Measurements from ENCODE around the gene CST4. TPM values are rescaled to one million over a fixed set of nuclear protein-coding genes. Genes with fewer than 3 reads are reported as not detected.
"Not testable (repeated sequence)": the region's sequence is repeated elsewhere in the genome, so short reads cannot be mapped to it uniquely, and the experiment has no call there.

The CST4 gene
- total and polyA plus RNA-seq, 10 donors = not detected

DNA sequence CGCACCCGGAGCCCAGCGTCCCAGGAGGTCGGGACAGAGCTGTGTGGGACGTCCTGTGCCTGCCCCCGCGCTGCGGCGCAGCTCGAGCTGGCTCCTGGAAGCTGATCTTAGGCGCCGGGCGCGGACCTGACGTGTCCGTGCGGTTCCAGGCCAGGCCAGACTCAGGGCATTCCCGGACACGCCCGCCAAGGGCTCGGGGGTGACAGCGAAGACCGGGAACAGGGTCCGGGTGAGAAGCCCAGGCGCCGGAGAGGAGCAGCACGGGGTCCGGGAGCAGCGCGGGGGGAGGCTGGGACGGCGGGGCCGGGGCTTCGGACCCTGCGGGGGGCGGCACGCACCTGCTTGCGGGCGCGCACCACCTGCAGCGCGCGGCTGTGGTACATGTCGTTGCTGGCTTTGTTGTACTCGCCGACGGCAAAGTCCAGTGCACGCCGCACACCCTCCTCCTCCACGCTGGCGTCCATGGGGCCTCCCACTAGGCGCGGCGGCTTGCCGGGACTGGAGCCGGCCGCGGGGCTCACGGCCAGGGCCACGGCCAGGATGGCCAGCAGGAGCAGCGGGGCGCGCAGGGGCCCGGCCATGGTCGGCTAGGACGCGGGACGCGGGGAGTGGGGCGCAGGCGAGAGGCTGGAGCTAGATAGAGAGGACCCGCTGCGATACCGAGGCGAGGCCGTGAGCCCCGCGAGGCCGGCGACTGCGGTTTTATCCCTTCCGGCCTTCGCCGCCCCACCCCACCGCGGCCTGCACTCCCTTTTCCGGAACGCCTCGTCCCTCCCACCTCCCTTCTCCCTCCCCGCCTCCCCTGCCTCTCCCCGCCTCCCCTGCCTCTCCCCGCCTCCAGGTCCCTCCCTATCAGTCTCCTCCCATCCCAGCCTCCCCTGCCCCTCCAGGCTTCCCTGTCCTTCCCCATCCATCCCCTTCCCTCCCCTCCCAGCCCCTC, 51.3 kb downstream of the CST4 start, which contains the start of gene CST3:
CST3 (minus strand) TSS at position 674 of the 940 bp plus-strand sequence; CDS start at position 581, 93 bp downstream.
- TF ChIP-seq, protein P1, sequence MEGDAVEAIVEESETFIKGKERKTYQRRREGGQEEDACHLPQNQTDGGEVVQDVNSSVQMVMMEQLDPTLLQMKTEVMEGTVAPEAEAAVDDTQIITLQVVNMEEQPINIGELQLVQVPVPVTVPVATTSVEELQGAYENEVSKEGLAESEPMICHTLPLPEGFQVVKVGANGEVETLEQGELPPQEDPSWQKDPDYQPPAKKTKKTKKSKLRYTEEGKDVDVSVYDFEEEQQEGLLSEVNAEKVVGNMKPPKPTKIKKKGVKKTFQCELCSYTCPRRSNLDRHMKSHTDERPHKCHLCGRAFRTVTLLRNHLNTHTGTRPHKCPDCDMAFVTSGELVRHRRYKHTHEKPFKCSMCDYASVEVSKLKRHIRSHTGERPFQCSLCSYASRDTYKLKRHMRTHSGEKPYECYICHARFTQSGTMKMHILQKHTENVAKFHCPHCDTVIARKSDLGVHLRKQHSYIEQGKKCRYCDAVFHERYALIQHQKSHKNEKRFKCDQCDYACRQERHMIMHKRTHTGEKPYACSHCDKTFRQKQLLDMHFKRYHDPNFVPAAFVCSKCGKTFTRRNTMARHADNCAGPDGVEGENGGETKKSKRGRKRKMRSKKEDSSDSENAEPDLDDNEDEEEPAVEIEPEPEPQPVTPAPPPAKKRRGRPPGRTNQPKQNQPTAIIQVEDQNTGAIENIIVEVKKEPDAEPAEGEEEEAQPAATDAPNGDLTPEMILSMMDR (IDR thresholded peaks at IDR 0.05 in 8 of 11, conservative IDR thresholded peaks at IDR 0.05 in 3 of 11) = no peak
- TF ChIP-seq POLR2A (IDR thresholded peaks at IDR 0.05) (peak in 1 of 3 donors; percentile 64), POLR2AphosphoS5 (IDR thresholded peaks at IDR 0.05) (peak; percentile 71 to 90 (median 86))
- 1 to 5% (median 1%) methylated on average over 55 to 92 of the region's 92 CpGs for WGBS, 5 donors
- Histone ChIP-seq H3K36me3 (peaks cover 0 to 30% (median 12%) of the 10 kb centered on the region in 6 donors), H3K4me3 (peak within 1 kb of the TSS; percentile 59 to 87 (median 73)), H3K4me1 (peaks cover 9 to 100% (median 34%) of the 10 kb centered on the region in 6 donors), H3K27ac (peak within 1 kb of the TSS; percentile 74 to 96 (median 88)), H3K9me3 (no peaks in the 10 kb centered on the region), H3K27me3 (replicated peaks in 1 of 7) (peaks cover 0 to 25% (median 7%) of the 10 kb centered on the region in 7 donors)
- intact Hi-C loops (cut with DNase I; ENCODE audit: low total_unique reads) = no loop called here
- DNase-seq = peak; percentile 90

- H3K4me3 ChIP-seq = peak overlapping the region; percentile 59 to 87 (median 73)
- no peak for TF ChIP-seq POLR2AphosphoS5 (IDR thresholded peaks at IDR 0.05)
- no peak for TF ChIP-seq POLR2A (IDR thresholded peaks at IDR 0.05)
- TF ChIP-seq, protein P1 (IDR thresholded peaks at IDR 0.05 in 8 of 11, conservative IDR thresholded peaks at IDR 0.05 in 3 of 11) = no peak
- H3K27ac ChIP-seq = peak overlapping the region; percentile 74 to 96 (median 88)
- H3K4me1 ChIP-seq = peaks cover 9 to 100% (median 31%) of the 10 kb centered on the region in 6 donors
- peaks cover 0 to 25% (median 7%) of the 10 kb centered on the region in 7 donors for H3K27me3 ChIP-seq (replicated peaks in 1 of 7)
- no peak for DNase-seq
- intact Hi-C loops (cut with DNase I; ENCODE audit: low total_unique reads) = no loop called here
- WGBS, 5 donors = 26 to 41% (median 37%) methylated on average over 4 of the region's 4 CpGs
- H3K36me3 ChIP-seq = peaks cover 0 to 36% (median 12%) of the 10 kb centered on the region in 6 donors
- no peaks in the 10 kb centered on the region for H3K9me3 ChIP-seq
These were observed 51.9 kb downstream of the CST4 start for GRCh38 chr20:23636908-23637281.

GRCh38 chr20:23636182-23636907, 52.5 kb downstream of the CST4 start:
- no peak for DNase-seq
- peak overlapping the region; percentile 59 to 87 (median 73) for H3K4me3 ChIP-seq
- peak overlapping the region in 4 of 8 donors; percentile 85 to 96 (median 90) for H3K27ac ChIP-seq
- 75 to 89% (median 82%) methylated on average over 15 to 19 of the region's 19 CpGs for WGBS, 5 donors
- H3K27me3 ChIP-seq (replicated peaks in 1 of 7) = peaks cover 0 to 25% (median 7%) of the 10 kb centered on the region in 7 donors
- intact Hi-C loops (cut with DNase I; ENCODE audit: low total_unique reads) = no loop called here
- no peak for TF ChIP-seq POLR2A (IDR thresholded peaks at IDR 0.05)
- TF ChIP-seq, protein P1 (IDR thresholded peaks at IDR 0.05 in 8 of 11, conservative IDR thresholded peaks at IDR 0.05 in 3 of 11) = no peak
- TF ChIP-seq POLR2AphosphoS5 (IDR thresholded peaks at IDR 0.05) = no peak
- H3K36me3 ChIP-seq = peaks cover 0 to 42% (median 12%) of the 10 kb centered on the region in 6 donors
- H3K9me3 ChIP-seq = no peaks in the 10 kb centered on the region
- peaks cover 7 to 97% (median 30%) of the 10 kb centered on the region in 6 donors for H3K4me1 ChIP-seq

- intact Hi-C loops (cut with DNase I; ENCODE audit: low total_unique reads); H3K27ac ChIP-seq; DNase-seq; H3K9me3 ChIP-seq: not testable (repeated sequence)
- Histone ChIP-seq H3K4me3 (peak overlapping the region in 5 of 8 donors; percentile 67 to 87 (median 77)), H3K36me3 (peaks cover 0 to 45% (median 12%) of the 10 kb centered on the region in 6 donors), H3K27me3 (replicated peaks in 1 of 7) (peaks cover 0 to 25% (median 7%) of the 10 kb centered on the region in 7 donors), H3K4me1 (peaks cover 5 to 93% (median 25%) of the 10 kb centered on the region in 6 donors)
- 72 to 90% (median 75%) methylated on average over 1 to 2 of the region's 2 CpGs for WGBS, 5 donors
These were observed 53.1 kb downstream of the CST4 start for GRCh38 chr20:23635768-23636090.
